HepG2 (cell line): ENCODE measurements around the gene LRRC8C. TPM values are rescaled to one million over a fixed set of nuclear protein-coding genes. Genes with fewer than 3 reads are reported as not detected.

Experiments
- ATAC-seq: fragments of 200-7000 bp; cut with Tn5 transposase; 3 replicates; pipeline ENCODE4 v1.9.1; 2020; ENCODE audit warnings: mild to moderate bottlenecking, moderate library complexity
- Bru-seq: library from RNA; stranded (reverse); fragments of 400-500 nt; gene quantifications from one replicate; lab custom pipeline; 2021; lab: Mats Ljungman, UMichigan
- BruChase-seq, 2 experiments: library from RNA; stranded (reverse); fragments of 400-500 nt; gene quantifications; one replicate each; lab custom pipeline; 2021; lab: Mats Ljungman, UMichigan
- BruUV-seq: library from RNA; stranded (reverse); fragments of 400-500 nt; replicated peaks from 2 replicates; lab custom pipeline; 2021; lab: Mats Ljungman, UMichigan
- CTCF ChIA-PET: fragments of 300-600 bp; formaldehyde crosslinking; extraction: SDS; loops from one replicate; lab custom pipeline; 2021; ENCODE audit warnings: low total read pairs, inconsistent platforms, low intra/inter-chr PET ratio; lab: Yijun Ruan, JAX
- POLR2A ChIA-PET: fragments of 350-600 bp; sonication (Branson Sonifier 250); formaldehyde crosslinking; loops from one replicate; lab custom pipeline; 2020; ENCODE audit warnings: antibody characterized with exemption, inconsistent platforms; lab: Yijun Ruan, JAX
- DNase-seq: peaks from one replicate; pipeline ENCODE4 v3.0.0-alpha.2; 2015; ENCODE audit warnings: low spot score
- FAIRE-seq: peaks from 3 replicates; lab custom pipeline; 2011; peaks lifted over from hg19 to GRCh38; lab: Jason Lieb, UNC
- H2AFZ ChIP-seq: one replicate; pipeline ENCODE4 v1.6.1; 2011; ENCODE audit warnings: low read length, inconsistent platforms
- H3K27ac ChIP-seq: fragments of 300-600 bp; 3 replicates; pipeline ENCODE4 v1.8.0; 2011; ENCODE audit warnings: mixed run types, mild to moderate bottlenecking, mixed read lengths, low read length, inconsistent platforms; ENCODE audit not compliant: insufficient read depth; ENCODE audit errors: extremely low read length
- H3K27me3 ChIP-seq, 2 experiments: fragments of 200-600 bp in 1 of 2; 2 replicates in 1 of 2; 3 replicates in 1 of 2; pipeline versions ENCODE4 v1.6.0 to v1.8.0; 2011; ENCODE audit warnings: low read length in 2 of 2, mild to moderate bottlenecking in 2 of 2, moderate library complexity in 2 of 2, inconsistent platforms in 1 of 2; ENCODE audit not compliant: insufficient read depth in 2 of 2, control insufficient read depth in 1 of 2
- H3K36me3 ChIP-seq, 2 experiments: fragments of 200-600 bp in 1 of 2; replicated peaks in 1 of 2; 2 replicates in 1 of 2; 3 replicates in 1 of 2; pipeline versions ENCODE4 v1.5.1 to v1.8.0; 2011; ENCODE audit warnings: low read length in 2 of 2, inconsistent platforms in 1 of 2; ENCODE audit not compliant: insufficient read depth in 2 of 2, control insufficient read depth in 1 of 2
- H3K4me1 ChIP-seq: 2 replicates; pipeline ENCODE4 v1.5.1; 2012; ENCODE audit warnings: low read length, inconsistent platforms; ENCODE audit not compliant: insufficient read depth
- H3K4me2 ChIP-seq: 2 replicates; pipeline ENCODE4 v1.6.0; 2011; ENCODE audit warnings: low read depth, low read length, inconsistent platforms
- H3K4me3 ChIP-seq, 3 experiments: fragments of 200-600 bp in 1 of 3; sonication (generic), shearing (Covaris generic) in 1 of 3; replicated peaks in 1 of 3; 2 replicates each; pipeline ENCODE4 v1.5.1; 2011 to 2016; ENCODE audit warnings: low read length in 3 of 3, inconsistent platforms in 2 of 3, low read depth in 2 of 3, mild to moderate bottlenecking in 2 of 3, control low read depth in 1 of 3, mixed read lengths in 1 of 3; ENCODE audit not compliant: insufficient read depth in 1 of 3
- H3K79me2 ChIP-seq: one replicate; pipeline ENCODE4 v1.6.1; 2011; ENCODE audit warnings: low read length, inconsistent platforms; ENCODE audit not compliant: insufficient read depth
- H3K9ac ChIP-seq: 2 replicates; pipeline ENCODE4 v1.6.0; 2011; ENCODE audit warnings: mild to moderate bottlenecking, low read depth, low read length, inconsistent platforms; ENCODE audit not compliant: insufficient read depth
- H3K9me3 ChIP-seq: 2 replicates; pipeline ENCODE4 v1.5.1; 2012; ENCODE audit warnings: mild to moderate bottlenecking, low read length
- H4K20me1 ChIP-seq: 2 replicates; pipeline ENCODE4 v1.6.0; 2011; ENCODE audit warnings: inconsistent platforms, mild to moderate bottlenecking, low read length, moderate library complexity; ENCODE audit not compliant: insufficient read depth
- ATF7-NPFF ChIP-seq: sonication (generic); formaldehyde crosslinking; IDR thresholded peaks from 2 replicates; pipeline ENCODE4 v1.8.1; 2023; ENCODE audit warnings: mild to moderate bottlenecking, low read depth, missing genetic modification reagents, moderate library complexity
- DNMT3B ChIP-seq: conservative IDR thresholded peaks from 2 replicates; pipeline ENCODE4 v1.6.1; 2016; ENCODE audit warnings: missing biosample characterization, control low read depth
- ETV6 ChIP-seq: sonication (generic); formaldehyde crosslinking; conservative IDR thresholded peaks from 2 replicates; pipeline ENCODE4 v1.4.0; 2020; ENCODE audit warnings: missing genetic modification reagents
- GATAD1 ChIP-seq: IDR thresholded peaks from 2 replicates; pipeline ENCODE4 v1.6.1; 2016; ENCODE audit warnings: missing genetic modification reagents, missing compliant biosample characterization
- KLF16 ChIP-seq, 2 experiments: sonication (generic) in 1 of 2; formaldehyde crosslinking in 1 of 2; IDR thresholded peaks; 2 replicates each; pipeline versions ENCODE4 v1.6.1 to v1.8.0; 2016 to 2023; ENCODE audit warnings: missing genetic modification reagents in 2 of 2, missing compliant biosample characterization in 1 of 2
- MYPOP ChIP-seq: sonication (generic); formaldehyde crosslinking; IDR thresholded peaks from 2 replicates; pipeline ENCODE4 v1.8.1; 2023; ENCODE audit warnings: mild to moderate bottlenecking, moderate library complexity, missing genetic modification reagents
- PATZ1 ChIP-seq: sonication (generic); formaldehyde crosslinking; IDR thresholded peaks from 2 replicates; pipeline ENCODE4 v1.4.0; 2020; ENCODE audit warnings: missing genetic modification reagents
- PHF21A ChIP-seq: sonication (generic); formaldehyde crosslinking; IDR thresholded peaks from 2 replicates; pipeline ENCODE4 v1.5.0; 2020; ENCODE audit warnings: mild to moderate bottlenecking, missing genetic modification reagents
- RAD21 ChIP-seq: fragments of 450-650 bp; formaldehyde crosslinking; IDR thresholded peaks from 2 replicates; pipeline ENCODE4 v1.5.0; 2020; ENCODE audit warnings: mild to moderate bottlenecking
- RBM39 ChIP-seq: fragments of 200-400 bp; formaldehyde crosslinking; IDR thresholded peaks from one replicate; pipeline ENCODE4 v1.6.1; 2018; ENCODE audit warnings: antibody characterized with exemption, mild to moderate bottlenecking, low read depth, low read length; ENCODE audit not compliant: poor library complexity, severe bottlenecking
- TEAD2 ChIP-seq: sonication (generic); formaldehyde crosslinking; IDR thresholded peaks from 2 replicates; pipeline ENCODE4 v1.9.0; 2021; ENCODE audit warnings: missing genetic modification reagents
- ZFP90 ChIP-seq: sonication (generic); formaldehyde crosslinking; IDR thresholded peaks from 2 replicates; pipeline ENCODE4 v1.8.0; 2022; ENCODE audit warnings: missing genetic modification reagents, mild to moderate bottlenecking, inconsistent platforms, borderline replicate concordance
- ZNF10 ChIP-seq: sonication (generic); formaldehyde crosslinking; IDR thresholded peaks from 2 replicates; pipeline ENCODE4 v1.4.0; 2020; ENCODE audit warnings: mild to moderate bottlenecking, low read depth, missing genetic modification reagents, borderline replicate concordance
- ZNF335 ChIP-seq: sonication (generic); formaldehyde crosslinking; IDR thresholded peaks from 2 replicates; pipeline ENCODE4 v1.4.0; 2020; ENCODE audit warnings: missing genetic modification reagents
- ZNF605 ChIP-seq: sonication (generic); formaldehyde crosslinking; IDR thresholded peaks from 2 replicates; pipeline ENCODE4 v1.8.0; 2022; ENCODE audit warnings: mild to moderate bottlenecking, missing genetic modification reagents
- WGBS: methylation state at CpG from one replicate; pipeline ENCODE4 v1.1.6; 2017; ENCODE audit warnings: low lambda C conversion rate; 5-methylcytosine and 5-hydroxymethylcytosine counted together
- in situ Hi-C: cut with HindIII; loops from 2 replicates; pipeline ENCODE4 v1.10.0; 2017; ENCODE audit warnings: low pct_unique_long_range_greater_than_20kb; ENCODE audit not compliant: extremely low pct_ligation_motif_present
- intact Hi-C: fragments of 100-400 bp; cut with micrococcal nuclease; formaldehyde crosslinking; loops from one replicate; pipeline ENCODE4 v1.10.0; 2022; ENCODE audit not compliant: unreplicated experiment
- long read RNA-seq, 2 experiments: library from RNA in 1 of 2; library from polyadenylated mRNA in 1 of 2; stranded (forward) in 1 of 2; unstranded in 1 of 2; transcript quantifications; one replicate each; pipeline ENCODE4 v2.0.0, GENCODE V29; 2019 to 2022
- polyA minus RNA-seq, 3 experiments: library from RNA; depleted of rRNA, polyadenylated mRNA; stranded (reverse); fragments of >200 nt; gene quantifications; 2 replicates each; pipeline ENCODE4 v1.2.3, GENCODE V29; 2011; ENCODE audit warnings: low replicate concordance in 1 of 3
- polyA plus RNA-seq, 8 experiments: library from polyadenylated mRNA; depleted of rRNA in 3 of 8; stranded (reverse) in 7 of 8; unstranded in 1 of 8; fragments of >200 nt; fragmentation: Illumina TruSeq in 4 of 8; extraction: Trizol in 4 of 8; gene quantifications; 2 replicates each; pipeline versions ENCODE4 v1.2.1 to v1.2.3, GENCODE V29; 2011 to 2016; ENCODE audit warnings: low read depth in 4 of 8, missing spikeins in 1 of 8, mixed read lengths in 1 of 8; ENCODE audit not compliant: insufficient read depth in 1 of 8
- total RNA-seq, 5 experiments: library from RNA; depleted of rRNA; stranded (reverse); fragments of >200 nt; fragmentation: Illumina TruSeq; extraction: Trizol; gene quantifications; 2 replicates each; pipeline ENCODE4 v1.2.3, GENCODE V29; 2016; ENCODE audit warnings: low read depth in 1 of 5

LRRC8C gene
- 0.22 TPM in 2 replicates for total RNA-seq (2016; rRNA removed; fragmentation: Illumina TruSeq; extraction: Trizol)
- under 0.01 and 0.10 TPM in 2 replicates for total RNA-seq (2016; cell fraction: cytosol; rRNA removed; fragmentation: Illumina TruSeq; extraction: Trizol; ENCODE audit: low read depth)
- 0.22 and 0.24 TPM in 2 replicates for total RNA-seq (2016; cell fraction: insoluble cytoplasmic fraction; rRNA removed; fragmentation: Illumina TruSeq; extraction: Trizol)
- 0.12 and 0.14 TPM in 2 replicates for total RNA-seq (2016; cell fraction: membrane; rRNA removed; fragmentation: Illumina TruSeq; extraction: Trizol)
- 0.25 and 0.47 TPM in 2 replicates for total RNA-seq (2016; cell fraction: nucleus; rRNA removed; fragmentation: Illumina TruSeq; extraction: Trizol)
- 0.25 and 0.32 TPM in 2 replicates for polyA plus RNA-seq (2011; rRNA removed)
- 0.13 and 0.22 TPM in 2 replicates for polyA plus RNA-seq (2011; cell fraction: cytosol; rRNA removed)
- 0.21 and 0.26 TPM in 2 replicates for polyA plus RNA-seq (2011; cell fraction: nucleus; rRNA removed)
- 0.19 and 0.28 TPM in 2 replicates for polyA plus RNA-seq (2012)
- polyA plus RNA-seq (2016; cell fraction: cytosol; fragmentation: Illumina TruSeq; extraction: Trizol; ENCODE audit: low read depth): 0.01 and 0.02 TPM in 2 replicates
- polyA plus RNA-seq (2016; cell fraction: insoluble cytoplasmic fraction; fragmentation: Illumina TruSeq; extraction: Trizol; ENCODE audit: low read depth): 0.21 and 0.28 TPM in 2 replicates
- 0.03 TPM in 2 replicates for polyA plus RNA-seq (2016; cell fraction: membrane; fragmentation: Illumina TruSeq; extraction: Trizol; ENCODE audit: low read depth)
- 0.31 and 0.49 TPM in 2 replicates for polyA plus RNA-seq (2016; cell fraction: nucleus; fragmentation: Illumina TruSeq; extraction: Trizol; ENCODE audit: insufficient read depth, low read depth)
- 0.36 and 3.1 TPM in 2 replicates for polyA minus RNA-seq (2011; rRNA and poly(A)+ RNA removed; ENCODE audit: low replicate concordance)
- 0.10 and 0.18 TPM in 2 replicates for polyA minus RNA-seq (2011; cell fraction: cytosol; rRNA and poly(A)+ RNA removed)
- polyA minus RNA-seq (2011; cell fraction: nucleus; rRNA and poly(A)+ RNA removed): 0.64 and 0.99 TPM in 2 replicates
- percentile 31 among the genes with signal in this experiment for Bru-seq, nascent RNA
- BruChase-seq, experiment 1, labeled RNA remaining after a 6-hour chase: percentile 59 among the genes with signal in this experiment
- BruChase-seq, experiment 2, labeled RNA remaining after a 2-hour chase: percentile 47 among the genes with signal in this experiment
- long read RNA-seq, experiment 1: 0 reads
- long read RNA-seq, experiment 2: 0 reads

- H3K4me2 ChIP-seq: peak within 1 kb of the TSS; percentile 98
- no TSS peak for BruUV-seq
- FAIRE-seq (no peak), ATAC-seq (peak; percentile 97), DNase-seq (peak; percentile 8)
- H2AFZ ChIP-seq: no peak within 1 kb of the TSS
- in situ Hi-C loops: no loop called here
- H3K4me3 ChIP-seq: peak within 1 kb of the TSS; percentile 61 to 86 (median 61)
- WGBS: 3% methylated on average over 9 of the region's 76 CpGs
- peaks cover 0 to 45% of the 10 kb centered on the region in 2 experiments; a peak in 4 of 5 replicates for H3K27me3 ChIP-seq
- H3K36me3 ChIP-seq: no peaks in the 10 kb centered on the region
- ChIA-PET POLR2A (no interaction called here), CTCF (no interaction called here)
- H3K27ac ChIP-seq: no peak within 1 kb of the TSS
- peak within 1 kb of the TSS; percentile 33; the same call in 1 of the 2 replicates for H3K9ac ChIP-seq
- no peaks in the 10 kb centered on the region for H4K20me1 ChIP-seq
- H3K79me2 ChIP-seq: no peaks in the 10 kb centered on the region
- peaks cover 21% of the 10 kb centered on the region for H3K4me1 ChIP-seq
- intact Hi-C loops: loop anchor here (1.0 kb wide), 1 partner anchor 130 kb away; no protein-coding TSS in a partner anchor
- no peaks in the 10 kb centered on the region for H3K9me3 ChIP-seq
- TF ChIP-seq TEAD2: no peak
- TF ChIP-seq PHF21A (CRISPR knock-in tag): no peak
- no peak for TF ChIP-seq DNMT3B (CRISPR knock-in tag)
- no peak for TF ChIP-seq ZNF335 (CRISPR knock-in tag)
- TF ChIP-seq MYPOP (CRISPR knock-in tag): 0 out of 2 replicates have a peak, but pooled peaks have one; percentile 13
- no peak for TF ChIP-seq ETV6 (CRISPR knock-in tag)
- TF ChIP-seq KLF16 (CRISPR knock-in tag; IDR thresholded peaks at IDR 0.05): no peak
- no peak for TF ChIP-seq ZNF605
- TF ChIP-seq ZFP90 (CRISPR knock-in tag): no peak
- peak; percentile 19 for TF ChIP-seq RBM39
- TF ChIP-seq ATF7-NPFF (CRISPR knock-in tag): 0 out of 2 replicates have a peak, but pooled peaks have one; percentile 51
- no peak for TF ChIP-seq ZNF10 (CRISPR knock-in tag)
- TF ChIP-seq RAD21: peak; percentile 60
- TF ChIP-seq PATZ1: 0 out of 2 replicates have a peak, but pooled peaks have one; percentile 8
- TF ChIP-seq GATAD1: no peak
Observed at GRCh38 chr1:89632657-89633247, at the start of gene LRRC8C. Gene LRRC8C, plus strand, starts transcription at chr1:89633120. Its CDS starts 53,354 bp downstream, at chr1:89686474.
